HK-2 (cell line): ENCODE data around the gene VAC14.
"Not testable (repeated sequence)": the region's sequence is repeated elsewhere in the genome, so short reads cannot be mapped to it uniquely, and the experiment has no call there.

Experiments used
- DNase-seq: peaks from one replicate; pipeline ENCODE4 v3.0.0-alpha.2; 2018; ENCODE audit not compliant: unreplicated experiment

Gene VAC14

DNA sequence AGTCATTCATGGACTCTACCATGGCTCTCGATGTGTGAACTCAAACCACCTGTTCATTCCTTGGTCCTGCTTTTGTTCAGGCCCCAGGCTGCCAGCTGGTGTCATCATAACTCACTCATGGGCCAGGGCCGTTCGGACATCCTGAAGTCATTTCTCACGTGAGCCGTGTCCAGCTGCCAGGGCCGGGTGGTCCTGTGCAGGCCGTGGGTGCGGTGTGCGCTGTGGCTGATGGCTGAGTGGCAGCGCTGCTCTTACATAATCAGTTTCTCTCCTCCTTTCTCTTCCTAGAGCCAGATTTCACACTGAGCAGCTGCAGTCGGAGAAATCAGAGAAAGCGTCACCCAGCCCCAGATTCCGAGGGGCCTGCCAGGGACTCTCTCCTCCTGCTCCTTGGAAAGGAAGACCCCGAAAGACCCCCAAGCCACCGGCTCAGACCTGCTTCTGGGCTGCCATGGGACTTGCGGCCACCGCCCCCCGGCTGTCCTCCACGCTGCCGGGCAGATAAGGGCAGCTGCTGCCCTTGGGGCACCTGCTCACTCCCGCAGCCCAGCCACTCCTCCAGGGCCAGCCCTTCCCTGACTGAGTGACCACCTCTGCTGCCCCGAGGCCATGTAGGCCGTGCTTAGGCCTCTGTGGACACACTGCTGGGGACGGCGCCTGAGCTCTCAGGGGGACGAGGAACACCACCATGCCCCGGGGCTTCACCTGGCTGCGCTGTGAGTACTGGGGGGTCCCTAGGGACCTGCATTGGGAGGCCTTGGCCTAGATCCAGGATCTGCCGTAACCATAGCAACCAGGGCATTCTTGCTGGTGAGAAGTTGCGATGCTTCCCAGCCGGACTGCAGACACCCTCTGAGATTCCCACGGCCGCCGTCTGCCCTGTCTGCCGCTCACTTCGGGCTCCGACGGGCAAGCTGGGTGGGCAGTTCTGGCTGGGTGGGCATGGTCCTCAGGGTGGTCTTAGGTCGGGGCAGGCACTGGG is 154.4 kb downstream of the VAC14 start, which contains the start of gene IL34:
TSS of gene IL34 (plus strand) at position 300 of the 982 bp plus-strand sequence. CDS start at position 689, 389 bp downstream.
- DNase-seq = no peak

DNA sequence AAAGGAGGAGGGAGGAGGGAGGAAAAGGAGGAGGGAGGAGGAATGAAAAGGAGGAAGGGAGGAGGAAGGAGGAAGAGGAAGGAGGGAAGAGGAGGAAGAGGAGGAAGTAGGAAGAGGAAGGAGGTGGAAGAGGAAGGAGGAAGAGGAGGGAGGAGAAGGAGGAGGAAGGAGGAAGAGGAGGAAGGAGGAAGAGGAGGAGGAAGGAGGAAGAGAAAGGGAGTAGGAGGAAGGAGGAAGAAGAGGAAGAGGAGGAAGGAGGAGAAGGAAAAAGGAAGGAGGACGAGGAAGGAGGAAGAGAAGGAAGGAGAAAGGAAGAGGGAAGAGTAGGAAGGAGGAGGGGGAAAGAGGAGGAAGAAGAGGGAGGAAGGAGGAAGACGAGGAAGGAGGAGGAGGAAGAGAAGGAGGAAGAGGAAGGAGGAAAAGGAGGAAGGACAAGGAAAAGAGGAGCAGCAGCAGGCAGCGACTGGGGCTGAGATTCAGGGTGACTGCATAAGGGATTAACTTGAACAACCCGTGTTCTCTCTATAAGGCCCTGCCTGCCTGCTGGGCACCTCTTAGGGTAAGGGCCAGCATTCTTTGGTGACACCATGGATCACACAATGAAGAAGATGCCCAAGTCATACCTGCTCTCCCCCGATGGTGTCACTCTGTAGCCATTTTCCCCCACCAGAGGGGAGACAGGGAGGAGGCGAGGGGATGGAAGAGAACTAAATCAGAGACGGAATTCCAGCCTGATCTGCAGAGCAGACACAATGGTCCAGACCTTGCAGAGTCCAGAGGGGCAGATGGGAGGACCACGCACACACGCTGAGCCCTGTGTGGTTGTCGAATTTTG is 156.0 kb downstream of the VAC14 start:
- DNase-seq = no peak

DNA sequence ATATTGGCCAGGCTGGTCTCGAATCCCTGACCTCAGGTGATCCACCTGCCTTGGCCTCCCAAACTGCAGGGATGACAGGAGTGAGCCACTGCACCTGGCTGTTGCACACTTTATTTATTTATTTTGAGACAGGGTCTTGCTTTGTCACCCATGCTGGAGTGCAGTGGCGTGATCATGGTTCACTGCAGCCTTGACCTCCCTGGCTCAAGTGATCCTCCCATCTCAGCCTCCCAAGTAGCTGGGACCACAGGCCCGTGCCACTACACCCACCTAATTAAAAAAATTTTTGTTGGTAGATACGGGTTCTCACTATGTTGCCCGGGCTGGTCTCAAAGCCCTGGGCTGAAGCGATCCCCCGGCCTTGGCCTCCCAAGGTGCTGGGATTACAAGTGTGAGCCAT is 157.7 kb downstream of the VAC14 start:
- DNase-seq = not testable (repeated sequence)

DNA sequence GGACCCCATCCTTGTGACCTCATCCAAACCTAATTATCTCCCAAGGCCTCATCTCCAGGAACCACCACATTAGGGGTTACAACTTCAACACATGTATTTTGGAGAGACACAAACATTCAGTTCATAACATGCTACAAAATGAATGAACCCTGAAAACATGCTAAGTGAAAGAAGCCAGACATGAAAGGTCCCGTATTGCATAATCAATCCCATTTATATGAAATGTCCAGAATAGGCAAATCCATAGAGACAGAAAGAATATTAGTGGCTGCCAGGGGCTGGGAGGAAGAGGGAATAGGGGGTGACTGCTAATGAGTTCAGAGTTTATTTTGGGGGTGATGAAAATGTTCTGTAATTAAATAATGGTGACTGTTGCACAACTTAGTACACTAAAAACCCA is 158.3 kb downstream of the VAC14 start:
- no peak for DNase-seq

DNA sequence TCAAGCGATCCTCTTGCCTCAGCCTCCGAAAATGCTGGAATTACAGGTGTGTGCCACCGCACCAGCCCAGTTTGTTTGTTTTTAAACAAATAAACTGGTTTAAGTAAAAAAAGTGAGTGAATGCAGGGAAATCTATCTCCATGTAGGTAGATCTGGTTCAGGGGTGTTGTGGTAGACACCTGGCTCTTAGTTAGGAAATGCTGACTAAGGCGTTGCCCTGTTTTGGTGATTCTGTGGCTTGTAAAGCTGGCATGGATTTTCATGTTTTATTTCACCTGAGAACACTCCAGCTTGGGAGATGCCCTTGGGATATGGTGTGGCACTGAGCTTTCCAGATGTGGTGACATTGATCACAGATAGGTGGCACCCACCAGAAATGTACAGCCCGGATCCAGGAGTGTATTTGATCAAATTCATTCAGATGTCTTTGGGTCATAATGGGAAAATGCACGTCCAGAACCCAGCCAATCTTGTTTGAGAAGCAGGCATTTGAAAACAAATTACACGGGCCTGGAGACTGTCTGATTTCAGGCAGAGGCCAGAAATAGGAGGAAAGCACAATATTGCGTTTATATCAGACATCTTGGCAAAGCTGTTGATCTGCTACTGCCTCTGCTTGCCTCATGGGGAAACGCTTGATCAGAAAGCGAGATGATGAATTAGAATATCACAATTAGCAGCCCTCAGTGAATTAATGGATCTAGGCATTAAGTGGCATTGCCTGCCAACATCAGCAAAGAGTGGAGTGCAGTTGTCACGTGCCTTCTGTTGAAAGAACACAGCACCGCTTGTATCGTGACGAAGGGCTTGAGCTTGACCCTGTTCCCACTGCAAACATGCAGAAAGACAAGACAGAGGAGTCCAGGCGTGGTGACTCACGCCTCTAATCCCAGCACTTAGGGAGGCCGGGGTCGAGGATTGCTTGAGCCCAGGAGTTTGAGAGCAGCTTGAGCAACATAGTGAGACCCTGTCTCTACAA is 161.9 kb downstream of the VAC14 start:
- DNase-seq = no peak
